ENCODE measurements around the gene CHST7. TPM values are rescaled to one million over a fixed set of nuclear protein-coding genes. Genes with fewer than 3 reads are reported as not detected.

The CHST7 gene
- total RNA-seq, 1 experiment from 2014 or later, result 17.1 TPM

DNA sequence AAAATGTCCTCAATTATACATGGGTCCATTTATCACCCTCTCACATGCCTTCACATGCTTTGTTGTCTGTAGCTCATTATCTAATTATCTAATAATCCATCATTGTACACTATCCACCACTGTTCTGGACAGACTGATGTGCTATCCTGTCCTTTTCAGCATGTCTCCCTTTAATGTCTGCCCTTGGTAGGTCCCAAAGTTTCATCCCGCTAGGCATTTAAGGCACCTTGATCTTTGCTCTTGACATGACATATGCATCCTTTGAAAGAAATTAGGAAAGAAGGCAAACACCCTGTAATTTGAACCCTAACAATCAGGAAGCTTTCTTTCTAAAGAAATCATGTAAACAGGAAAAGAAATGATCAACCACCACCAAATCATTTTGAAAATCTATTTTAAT lies 5.7 kb downstream of the CHST7 start:
- H3K27ac ChIP-seq (ENCODE audit: insufficient read length, low read depth, low read length), result no peak overlapping the region
- H3K36me3 Mint-ChIP-seq (ENCODE audit: insufficient read depth in 1 of 3, low read depth in 3 of 3), result peaks cover 22 to 46% (median 26%) of the 10 kb centered on the region in 3 experiments
- WGBS (ENCODE audit: extremely low coverage, insufficient read length, low lambda C conversion rate), result no CpG with 5 or more reads among the region's 1 CpG
- H3K23me2 ChIP-seq (ENCODE audit: insufficient read length, low read depth, low read length, poor library complexity, severe bottlenecking), result peaks cover 5% of the 10 kb centered on the region
- no peak overlapping the region for H2BK20ac ChIP-seq (ENCODE audit: low read depth, low read length, poor library complexity, severe bottlenecking)
- no peak overlapping the region for H4K5ac ChIP-seq (ENCODE audit: insufficient read length, low read depth, low read length)
- H3K4ac ChIP-seq (ENCODE audit: low read depth, low read length), result no peak overlapping the region
- H3K4me1 Mint-ChIP-seq, result peaks cover 26 to 33% of the 10 kb centered on the region in 2 experiments
- no peak overlapping the region for H3K18ac ChIP-seq (ENCODE audit: insufficient read length, low read depth, low read length)
- TF ChIP-seq, protein P1, sequence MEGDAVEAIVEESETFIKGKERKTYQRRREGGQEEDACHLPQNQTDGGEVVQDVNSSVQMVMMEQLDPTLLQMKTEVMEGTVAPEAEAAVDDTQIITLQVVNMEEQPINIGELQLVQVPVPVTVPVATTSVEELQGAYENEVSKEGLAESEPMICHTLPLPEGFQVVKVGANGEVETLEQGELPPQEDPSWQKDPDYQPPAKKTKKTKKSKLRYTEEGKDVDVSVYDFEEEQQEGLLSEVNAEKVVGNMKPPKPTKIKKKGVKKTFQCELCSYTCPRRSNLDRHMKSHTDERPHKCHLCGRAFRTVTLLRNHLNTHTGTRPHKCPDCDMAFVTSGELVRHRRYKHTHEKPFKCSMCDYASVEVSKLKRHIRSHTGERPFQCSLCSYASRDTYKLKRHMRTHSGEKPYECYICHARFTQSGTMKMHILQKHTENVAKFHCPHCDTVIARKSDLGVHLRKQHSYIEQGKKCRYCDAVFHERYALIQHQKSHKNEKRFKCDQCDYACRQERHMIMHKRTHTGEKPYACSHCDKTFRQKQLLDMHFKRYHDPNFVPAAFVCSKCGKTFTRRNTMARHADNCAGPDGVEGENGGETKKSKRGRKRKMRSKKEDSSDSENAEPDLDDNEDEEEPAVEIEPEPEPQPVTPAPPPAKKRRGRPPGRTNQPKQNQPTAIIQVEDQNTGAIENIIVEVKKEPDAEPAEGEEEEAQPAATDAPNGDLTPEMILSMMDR (conservative IDR thresholded peaks at IDR 0.05), result no peak
- H3K27ac Mint-ChIP-seq, result no peak overlapping the region
- no peak overlapping the region for H2BK5ac ChIP-seq (ENCODE audit: insufficient read length, low read length)
- H3K79me2 ChIP-seq (ENCODE audit: insufficient read depth, low read length), result peaks cover 16% of the 10 kb centered on the region; the same call in 1 of the 2 replicates
- H2AFZ ChIP-seq (ENCODE audit: low read length), result no peak overlapping the region
- peaks cover 14% of the 10 kb centered on the region for H3K9me3 ChIP-seq (ENCODE audit: control insufficient read depth, low read depth, low read length)
- no peak overlapping the region for H3K4me2 ChIP-seq (ENCODE audit: insufficient read depth, insufficient read length, low read length)
- no peak overlapping the region for H3K56ac ChIP-seq (ENCODE audit: insufficient read length, low read depth, low read length)
- no peak overlapping the region for H2AK5ac ChIP-seq (ENCODE audit: insufficient read length, low read length)
- no peak overlapping the region for H4K8ac ChIP-seq (replicated peaks; ENCODE audit: insufficient read length, low read depth, low read length)
- H2BK15ac ChIP-seq (ENCODE audit: low read depth, low read length), result no peak overlapping the region
- H4K91ac ChIP-seq (ENCODE audit: insufficient read length, low read depth, low read length), result no peak overlapping the region
- DNase-seq, result no peak
- peaks cover 2% of the 10 kb centered on the region for H3K27me3 Mint-ChIP-seq (ENCODE audit: low read depth)
- no peak overlapping the region for H3K9ac ChIP-seq (ENCODE audit: extremely low read depth, insufficient read length, low read length)
- no peaks in the 10 kb centered on the region; the same call in 1 of the 2 replicates for H3K4me1 ChIP-seq (ENCODE audit: insufficient read depth, low read length)
- H3T11ph ChIP-seq (ENCODE audit: low read length), result no peak overlapping the region
- no peak overlapping the region for H3K23ac ChIP-seq (ENCODE audit: insufficient read length, low read depth, low read length)
- no peaks in the 10 kb centered on the region; the same call in 1 of the 2 replicates for H3K27me3 ChIP-seq (ENCODE audit: insufficient read depth, low read length)
- H3K79me1 ChIP-seq (ENCODE audit: insufficient read depth, low read depth, low read length, poor library complexity, severe bottlenecking), result no peaks in the 10 kb centered on the region
- no peak overlapping the region for H2BK120ac ChIP-seq (ENCODE audit: low read depth, low read length, poor library complexity, severe bottlenecking)
- H3K14ac ChIP-seq (ENCODE audit: insufficient read depth, low read length), result no peak overlapping the region
- H2BK12ac ChIP-seq (ENCODE audit: insufficient read length, low read depth, low read length), result no peak overlapping the region
- H3K4me3 Mint-ChIP-seq, result no peak overlapping the region
- no peaks in the 10 kb centered on the region for H4K20me1 ChIP-seq (ENCODE audit: control insufficient read depth, insufficient read depth, insufficient read length)
- peaks cover 67 to 72% of the 10 kb centered on the region in 2 experiments for H3K9me3 Mint-ChIP-seq

Data from H9 (cell line).